ENCODE measurements around the gene TBC1D30.

TBC1D30 gene

GRCh38 chr12:64860446-64860998 lies 36.1 kb downstream of the TBC1D30 start:
- DNase-seq (ENCODE audit: low read depth): no peak

- no peak for DNase-seq (ENCODE audit: low read depth)
Observed at GRCh38 chr12:64864319-64864718, 39.9 kb downstream of the TBC1D30 start.

- no peak for DNase-seq (ENCODE audit: low read depth)
Observed at GRCh38 chr12:64875186-64875585, 50.7 kb downstream of the TBC1D30 start.

- no peak for DNase-seq (ENCODE audit: low read depth)
Observed at GRCh38 chr12:64876388-64877071, 52.1 kb downstream of the TBC1D30 start.

GRCh38 chr12:64877363-64878004 lies 53.0 kb downstream of the TBC1D30 start:
- DNase-seq (ENCODE audit: low read depth): no peak

GRCh38 chr12:64882687-64883086 lies 58.2 kb downstream of the TBC1D30 start:
- no peak for DNase-seq (ENCODE audit: low read depth)

GRCh38 chr12:64883264-64884163 lies 59.1 kb downstream of the TBC1D30 start:
- DNase-seq (ENCODE audit: low read depth): no peak

- no peak for DNase-seq (ENCODE audit: low read depth)
Observed at GRCh38 chr12:64884164-64884542, 59.7 kb downstream of the TBC1D30 start.

- DNase-seq (ENCODE audit: low read depth): no peak
Observed at GRCh38 chr12:64884728-64885127, 60.3 kb downstream of the TBC1D30 start.

GRCh38 chr12:64889434-64890216 lies 65.2 kb downstream of the TBC1D30 start:
- no peak for DNase-seq (ENCODE audit: low read depth)

- DNase-seq (ENCODE audit: low read depth): no peak
Observed at GRCh38 chr12:64890873-64891468, 66.5 kb downstream of the TBC1D30 start.

- no peak for DNase-seq (ENCODE audit: low read depth)
Observed at GRCh38 chr12:64891629-64892028, 67.2 kb downstream of the TBC1D30 start.

GRCh38 chr12:64892561-64892960 lies 68.1 kb downstream of the TBC1D30 start:
- DNase-seq (ENCODE audit: low read depth): no peak

- DNase-seq (ENCODE audit: low read depth): no peak
Observed at GRCh38 chr12:64893961-64894360, 69.5 kb downstream of the TBC1D30 start.

- no peak for DNase-seq (ENCODE audit: low read depth)
Observed at GRCh38 chr12:64894827-64895475, 70.5 kb downstream of the TBC1D30 start.

- no peak for DNase-seq (ENCODE audit: low read depth)
Observed at GRCh38 chr12:64895526-64895925, 71.1 kb downstream of the TBC1D30 start.

GRCh38 chr12:64900540-64900939 lies 76.1 kb downstream of the TBC1D30 start:
- DNase-seq (ENCODE audit: low read depth): no peak

GRCh38 chr12:64903479-64904152 lies 79.2 kb downstream of the TBC1D30 start:
- DNase-seq (ENCODE audit: low read depth): no peak

GRCh38 chr12:64907097-64907496 lies 82.7 kb downstream of the TBC1D30 start:
- no peak for DNase-seq (ENCODE audit: low read depth)

- DNase-seq (ENCODE audit: low read depth): no peak
Observed at GRCh38 chr12:64909124-64909523, 84.7 kb downstream of the TBC1D30 start.

Measured in stimulated activated CD8-positive, alpha-beta memory T cell treated with anti-CD3 and anti-CD28 coated beads, Interleukin-15, amount 100 ng/mL, for 24 hours (primary cell).